Measurements from ENCODE around the gene ZNF710.

The ZNF710 gene

GRCh38 chr15:90082140-90082715, 81.1 kb downstream of the ZNF710 start:
- DNase-seq (ENCODE audit: low read depth), result no peak

GRCh38 chr15:90083419-90083818, 82.3 kb downstream of the ZNF710 start:
- DNase-seq (ENCODE audit: low read depth), result no peak

- no peak for DNase-seq (ENCODE audit: low read depth)
Measured at GRCh38 chr15:90083954-90084607, 83.0 kb downstream of the ZNF710 start.

- DNase-seq (ENCODE audit: low read depth), result no peak
Measured at GRCh38 chr15:90084876-90085423, 83.8 kb downstream of the ZNF710 start.

GRCh38 chr15:90085565-90085964, 84.4 kb downstream of the ZNF710 start:
- no peak for DNase-seq (ENCODE audit: low read depth)

GRCh38 chr15:90086868-90087268, 85.7 kb downstream of the ZNF710 start:
- no peak for DNase-seq (ENCODE audit: low read depth)

- DNase-seq (ENCODE audit: low read depth), result no peak
Measured at GRCh38 chr15:90087454-90088154, 86.5 kb downstream of the ZNF710 start.

GRCh38 chr15:90090226-90090848, 89.2 kb downstream of the ZNF710 start:
- DNase-seq (ENCODE audit: low read depth), result no peak

GRCh38 chr15:90091156-90091931, 90.2 kb downstream of the ZNF710 start:
- DNase-seq (ENCODE audit: low read depth), result no peak

GRCh38 chr15:90095521-90095959, 94.4 kb downstream of the ZNF710 start:
- DNase-seq (ENCODE audit: low read depth), result no peak

GRCh38 chr15:90097475-90097874, 96.4 kb downstream of the ZNF710 start:
- DNase-seq (ENCODE audit: low read depth), result no peak

GRCh38 chr15:90099072-90099867, 98.1 kb downstream of the ZNF710 start:
- no peak for DNase-seq (ENCODE audit: low read depth)

GRCh38 chr15:90099868-90100831, 99.0 kb downstream of the ZNF710 start:
- no peak for DNase-seq (ENCODE audit: low read depth)

GRCh38 chr15:90101130-90101968, 100.2 kb downstream of the ZNF710 start:
- no peak for DNase-seq (ENCODE audit: low read depth)

- DNase-seq (ENCODE audit: low read depth), result peak; percentile 14
Measured at GRCh38 chr15:90101969-90102890, 101.1 kb downstream of the ZNF710 start, which contains the start of gene IDH2. TSS of gene IDH2 (minus strand) at chr15:90102468. CDS start at chr15:90102390, 78 bp downstream.

GRCh38 chr15:90103701-90104329, 102.7 kb downstream of the ZNF710 start:
- DNase-seq (ENCODE audit: low read depth), result no peak

GRCh38 chr15:90104551-90104950, 103.4 kb downstream of the ZNF710 start:
- no peak for DNase-seq (ENCODE audit: low read depth)

All from non-pigmented ciliary epithelial cell (primary cell).